NCI-H1048 (cell line): ENCODE data around the gene CADPS2.
"Not testable (repeated sequence)": the region's sequence is repeated elsewhere in the genome, so short reads cannot be mapped to it uniquely, and the experiment has no call there.

Experiments
- DNase-seq: peaks from one replicate; lab custom pipeline; 2025; lab: John Stamatoyannopoulos, UW

CADPS2 gene

DNA sequence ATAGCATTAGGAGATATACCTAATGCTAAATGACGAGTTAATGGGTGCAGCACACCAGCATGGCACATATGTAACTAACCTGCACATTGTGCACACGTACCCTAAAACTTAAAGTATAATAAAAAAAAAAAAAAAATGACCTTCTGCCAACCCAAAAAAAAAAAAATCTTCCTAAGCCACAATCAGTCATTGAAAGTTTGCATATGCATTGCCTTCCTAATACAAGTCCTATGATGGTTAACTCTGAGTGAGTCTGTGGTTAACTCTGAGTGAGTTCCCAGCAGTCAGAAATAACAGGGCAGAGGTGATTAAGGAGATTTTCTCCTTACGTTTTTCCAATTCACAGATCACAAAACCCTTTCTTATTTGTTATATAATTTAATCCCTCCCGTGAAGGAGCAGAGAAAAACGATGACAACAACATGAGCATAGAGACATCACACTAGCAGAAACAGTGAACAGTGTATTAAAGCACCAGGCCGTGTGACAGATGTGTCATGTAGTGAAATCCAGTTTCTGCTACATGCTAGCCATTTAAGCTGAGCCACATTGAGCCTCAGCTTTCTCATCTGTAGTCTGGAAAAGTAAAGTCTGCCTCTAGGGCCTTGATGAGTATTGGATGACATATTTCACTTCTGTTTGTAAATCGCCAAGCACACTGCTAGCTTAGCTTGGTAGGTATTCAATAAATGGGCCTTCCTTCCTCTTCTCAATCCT is 176.2 kb downstream of the CADPS2 start:
- no peak for DNase-seq

DNA sequence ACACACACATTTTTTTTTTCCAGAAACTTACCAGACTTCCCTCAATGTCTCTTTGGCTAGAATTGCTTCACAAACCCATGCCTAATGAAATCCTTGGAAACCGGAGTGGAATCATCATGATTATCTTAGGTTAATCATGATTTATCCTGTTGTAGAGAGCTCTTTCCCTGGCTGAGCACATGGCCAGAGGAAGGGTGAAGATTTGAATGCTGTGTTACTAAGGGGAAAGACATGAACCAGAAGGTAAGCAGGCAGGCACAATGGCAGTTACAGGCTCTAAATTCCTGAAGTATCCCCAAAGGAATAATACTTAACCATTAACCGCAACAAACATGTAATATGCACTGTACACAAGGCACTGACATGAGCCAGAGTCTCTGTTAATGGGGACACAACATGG is 179.4 kb downstream of the CADPS2 start:
- no peak for DNase-seq

DNA sequence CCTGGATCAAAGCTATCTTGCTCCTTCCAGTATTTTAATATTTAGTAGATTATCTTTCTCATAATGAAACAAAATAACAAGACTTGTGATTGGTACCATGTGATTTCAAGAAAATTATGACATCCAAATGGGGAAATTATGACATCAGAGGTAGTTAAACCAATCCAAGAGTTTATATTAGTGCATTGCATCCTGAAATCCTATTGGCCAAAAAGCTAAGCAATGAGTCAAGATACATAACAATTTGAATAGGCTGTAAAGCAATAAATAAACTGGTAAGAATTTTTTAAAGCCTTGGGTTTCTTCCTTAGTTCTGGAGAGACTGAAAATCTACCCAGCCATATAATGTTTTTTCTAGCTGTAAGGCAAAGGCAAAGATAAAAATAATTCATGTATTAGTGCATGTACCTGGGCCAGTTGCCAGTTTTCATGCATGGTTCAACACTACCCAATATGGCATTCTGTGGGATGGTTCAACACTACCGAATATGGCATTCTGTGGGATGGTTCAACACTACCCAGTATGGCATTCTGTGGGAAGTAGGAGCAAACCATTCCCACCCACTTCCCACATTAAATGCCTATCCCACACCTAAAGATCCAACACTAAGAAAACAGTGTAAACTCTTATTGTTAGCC is 183.3 kb downstream of the CADPS2 start, which contains the start of gene RNF148:
Gene RNF148, minus strand, starts transcription at position 51 of the 639 bp plus-strand sequence. CDS start 172 bp downstream, outside the sequence.
- DNase-seq, result no peak

DNA sequence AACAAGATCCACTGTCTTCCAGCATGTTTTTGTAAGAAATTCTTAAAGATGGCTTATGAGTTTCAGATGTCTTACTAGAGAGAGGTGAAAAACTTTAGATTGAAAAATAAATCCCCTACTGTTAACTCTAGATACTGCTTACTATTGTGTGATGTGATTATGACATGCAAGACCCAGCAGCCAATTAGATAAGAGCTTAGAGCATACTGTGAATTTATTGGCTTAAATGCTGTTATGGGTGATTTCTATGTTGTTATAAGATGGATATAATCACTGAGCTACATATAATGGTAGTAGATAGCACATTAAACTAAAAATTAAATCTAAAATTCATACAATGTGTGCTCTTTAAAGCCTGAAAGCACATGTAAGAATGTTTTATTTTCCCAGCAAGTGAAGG is 187.2 kb downstream of the CADPS2 start, which contains the start of gene RNF133:
Gene RNF133, minus strand, starts transcription at position 101 of the 400 bp plus-strand sequence. CDS start 199 bp downstream, outside the sequence.
- no peak for DNase-seq

DNA sequence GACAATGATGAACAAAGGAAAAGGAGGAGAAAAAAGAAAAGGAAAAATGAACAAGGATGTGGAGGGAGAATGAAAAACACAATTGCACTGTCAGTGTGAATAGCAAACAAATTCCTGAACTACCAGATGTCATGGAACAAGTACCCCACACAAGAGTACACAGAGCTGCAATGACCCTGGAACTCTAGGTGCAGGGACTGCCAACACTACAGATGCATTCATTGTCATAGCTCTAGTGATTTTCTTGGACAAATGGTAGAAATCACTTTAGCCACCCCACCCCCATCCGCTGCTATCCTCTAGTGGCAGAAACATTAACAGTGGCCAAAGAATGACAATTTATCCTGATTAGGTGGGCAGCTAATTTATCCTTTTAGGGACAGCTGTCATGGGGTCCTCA is 190.4 kb downstream of the CADPS2 start:
- no peak for DNase-seq

DNA sequence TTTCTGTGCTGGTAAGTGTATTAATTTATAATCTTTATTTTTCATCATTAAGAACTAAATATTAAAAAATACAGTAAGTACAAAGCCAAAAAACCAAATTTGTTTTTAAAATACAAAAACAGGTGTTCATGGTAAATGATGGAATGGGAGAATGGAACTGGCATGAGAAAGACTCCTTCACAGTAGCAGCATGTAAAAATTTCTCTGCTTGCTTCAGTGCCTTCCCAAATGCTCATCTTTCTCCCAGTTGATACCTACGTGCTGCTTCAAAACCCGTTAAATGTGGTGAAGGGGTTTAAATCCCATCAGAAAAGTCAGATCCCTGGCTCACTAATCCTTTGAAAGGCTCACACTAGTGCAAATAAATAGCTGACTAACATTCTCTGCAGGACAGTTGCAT is 191.6 kb downstream of the CADPS2 start:
- DNase-seq, result no peak

DNA sequence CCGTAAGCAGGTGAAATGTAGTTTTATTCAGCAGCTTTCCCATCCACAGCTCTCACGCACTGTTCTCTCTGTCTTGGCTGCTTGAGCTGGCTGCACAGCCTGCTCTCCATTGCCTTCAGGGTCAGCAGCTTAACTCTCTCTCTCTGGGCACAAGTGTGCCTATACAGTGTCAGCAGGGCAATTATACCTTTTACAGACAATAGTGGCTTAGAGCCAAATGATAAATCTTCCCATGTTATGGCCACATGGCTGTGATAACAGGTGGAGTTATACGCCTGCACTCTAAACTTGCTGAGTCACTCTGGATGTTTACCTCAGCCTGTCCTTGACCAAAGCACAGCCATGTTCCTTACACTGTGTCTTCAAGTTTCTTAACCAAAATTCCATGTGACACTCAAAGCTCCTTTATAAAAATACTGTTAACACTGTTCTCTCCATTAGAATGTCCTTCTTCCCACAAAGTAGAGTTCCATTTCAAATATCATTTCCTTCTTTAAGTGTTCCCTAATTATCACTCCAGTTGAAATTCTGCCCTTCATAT is 193.4 kb downstream of the CADPS2 start:
- DNase-seq, result no peak

DNA sequence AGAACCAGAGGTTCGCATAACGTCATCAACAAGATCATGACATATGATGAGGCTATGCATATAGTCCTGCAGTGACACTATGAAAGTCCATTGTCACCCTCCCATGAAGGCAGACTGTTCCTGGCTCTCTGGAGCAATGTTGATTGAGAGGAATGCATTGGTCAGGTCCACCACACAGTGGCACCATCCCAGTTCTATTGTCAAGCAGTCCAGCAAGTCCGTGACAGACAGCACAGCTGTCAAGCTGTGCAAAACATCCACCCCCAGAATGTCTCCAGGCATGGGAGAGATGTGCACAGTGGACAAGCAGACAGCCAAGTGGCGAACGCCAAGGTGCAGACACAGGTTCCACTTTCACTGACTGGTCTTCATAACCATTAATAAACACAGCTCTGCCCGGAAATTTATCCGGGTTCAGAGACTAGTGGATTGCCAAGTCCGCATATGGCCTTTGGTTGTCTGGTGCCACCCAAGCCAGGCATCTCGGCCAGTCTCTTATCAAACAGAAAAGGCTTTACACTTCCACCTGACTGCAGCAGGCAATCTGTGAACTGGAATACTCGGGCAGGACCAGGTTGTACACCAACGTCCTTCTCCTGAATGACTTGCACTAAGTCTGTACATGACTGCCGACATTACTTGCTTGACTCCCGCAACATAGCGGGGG is 194.6 kb downstream of the CADPS2 start:
- DNase-seq, result no peak

DNA sequence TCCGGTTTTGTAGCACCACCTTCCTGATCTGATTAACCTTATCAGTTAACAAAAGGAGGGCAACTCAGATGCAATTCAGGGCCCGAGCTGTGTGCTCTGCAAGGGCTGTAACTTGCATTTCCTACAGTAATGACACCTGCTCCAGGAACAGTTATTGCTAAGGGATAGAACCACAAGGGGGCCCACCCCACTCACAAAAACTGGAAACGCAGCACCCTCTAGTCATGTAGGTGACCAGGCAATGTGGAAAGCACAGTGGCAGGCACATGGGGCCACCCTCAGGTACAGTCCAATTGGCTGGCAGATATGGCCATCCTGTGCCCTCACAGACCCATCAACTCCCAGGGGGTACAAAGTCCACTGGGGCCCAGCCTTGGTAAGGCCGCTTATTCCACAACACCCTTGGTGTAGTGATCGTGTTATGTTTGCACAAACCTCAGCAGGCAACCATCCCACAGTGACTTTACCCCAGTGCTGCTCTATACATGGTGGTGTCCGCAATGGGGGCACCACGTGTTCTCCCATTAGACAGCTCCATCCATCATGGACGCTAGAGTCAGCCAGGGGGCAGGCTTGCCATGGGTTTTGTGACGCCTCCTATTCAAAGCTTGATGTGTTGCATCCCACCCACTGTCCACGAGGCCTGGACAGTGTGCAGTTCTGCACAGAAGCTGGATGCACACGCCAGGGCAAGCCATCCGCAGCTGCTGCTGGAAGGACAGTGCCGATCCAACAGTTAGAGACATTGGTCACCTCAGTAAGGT is 196.7 kb downstream of the CADPS2 start:
- DNase-seq, result no peak

DNA sequence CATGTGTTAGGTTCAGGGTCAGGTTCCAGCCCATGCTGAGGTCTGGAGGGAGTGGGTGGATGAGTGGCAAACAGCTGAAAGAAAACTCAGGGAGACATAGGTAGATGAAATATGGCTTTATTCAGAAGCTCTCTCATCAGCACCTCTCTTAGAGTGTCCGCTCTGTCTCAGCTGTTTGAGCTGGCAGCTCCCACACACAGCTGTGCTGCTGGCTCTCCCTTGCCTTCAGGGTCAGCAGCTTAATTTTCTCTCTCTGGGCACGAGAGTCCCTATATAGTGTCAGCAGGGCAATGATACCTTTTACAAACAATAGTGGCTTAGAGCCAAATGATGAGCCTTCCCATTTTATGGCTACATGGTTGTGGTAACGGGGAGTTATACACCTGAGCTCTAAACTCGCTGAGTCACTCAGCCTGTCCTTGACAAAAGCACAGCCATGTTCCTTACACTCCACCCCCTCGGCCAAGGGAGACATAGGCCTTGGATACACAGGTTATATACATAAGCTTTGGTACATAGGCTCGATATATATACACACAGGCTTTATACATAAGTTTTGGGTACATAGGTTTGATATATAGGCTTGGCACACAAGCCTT is 197.8 kb downstream of the CADPS2 start:
- no peak for DNase-seq

DNA sequence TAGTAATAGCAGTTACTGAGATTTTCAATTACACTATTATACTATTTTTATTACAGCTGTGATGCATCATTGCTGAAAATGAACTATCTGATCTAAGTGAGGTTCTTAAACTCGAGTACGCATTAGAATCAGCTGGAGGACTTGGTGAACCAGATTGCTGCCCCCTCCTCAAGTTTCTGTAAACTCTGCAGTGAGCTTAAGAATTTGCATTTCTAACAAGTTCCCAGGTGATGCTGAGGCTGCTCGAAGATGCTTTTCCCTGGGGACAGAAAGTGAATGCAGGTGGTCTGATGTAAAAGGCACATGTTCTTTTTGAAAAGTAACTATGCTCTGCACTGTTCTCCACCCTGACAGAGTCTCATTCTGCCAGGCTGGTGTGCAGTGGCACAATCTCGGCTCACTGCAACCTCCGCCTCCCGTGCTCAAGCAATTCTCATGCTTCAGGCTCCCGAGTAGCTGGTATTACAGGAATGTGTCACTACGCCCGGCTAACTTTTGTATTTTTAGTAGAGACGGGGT is 199.8 kb downstream of the CADPS2 start:
- no peak for DNase-seq

DNA sequence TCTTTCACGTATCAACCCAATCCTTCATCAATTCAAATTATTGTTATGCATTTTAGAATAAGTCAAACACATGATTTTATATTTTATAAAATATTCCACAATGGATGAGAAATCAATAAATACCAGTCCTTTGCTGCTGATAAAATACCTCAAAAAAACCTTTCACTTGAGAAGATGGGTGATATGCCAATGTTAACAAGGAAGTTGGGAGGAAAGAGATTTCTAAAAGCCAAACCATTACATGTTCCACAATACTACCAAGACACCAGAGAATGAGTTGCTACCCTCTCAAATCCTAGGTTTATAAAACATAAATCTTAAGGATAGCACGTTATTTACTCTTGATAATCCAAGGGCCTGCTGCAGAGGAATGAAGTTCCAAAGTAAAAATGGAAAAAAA is 201.8 kb downstream of the CADPS2 start:
- no peak for DNase-seq

DNA sequence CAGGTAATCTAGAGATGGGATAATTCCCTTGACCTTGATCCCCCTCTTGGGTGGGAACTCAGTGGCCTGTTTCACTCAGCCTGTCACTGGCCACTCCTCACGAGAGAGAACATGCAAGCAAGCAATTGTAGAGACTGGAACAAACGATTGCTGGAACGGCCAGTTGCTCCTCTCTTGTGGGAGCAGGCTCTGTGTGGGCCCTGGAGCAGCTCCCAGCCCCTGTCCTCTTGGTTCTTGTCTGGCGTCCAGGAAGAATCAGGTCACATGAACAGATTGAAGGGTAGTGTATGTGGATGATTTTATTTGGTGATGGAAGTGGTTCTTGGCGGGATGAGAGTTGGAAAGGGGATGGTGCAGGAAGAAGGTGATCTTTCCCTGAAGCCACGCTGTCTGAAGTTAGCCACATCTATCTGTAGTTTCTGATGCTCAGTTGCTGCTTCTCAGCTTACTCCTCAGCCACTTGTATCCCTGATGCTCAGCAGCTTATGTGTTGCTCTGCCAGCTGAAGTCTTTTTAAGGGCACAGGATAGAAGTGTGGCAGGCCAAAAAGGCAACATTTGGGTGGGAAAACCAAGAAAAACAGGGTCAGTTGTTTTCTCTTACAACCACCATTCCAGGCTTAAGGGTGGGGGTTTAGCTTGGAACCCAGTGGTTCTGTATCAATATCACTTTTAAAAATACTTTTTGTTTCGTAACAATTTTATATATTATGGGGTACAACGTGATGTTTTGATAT is 203.3 kb downstream of the CADPS2 start:
- DNase-seq, result no peak

DNA sequence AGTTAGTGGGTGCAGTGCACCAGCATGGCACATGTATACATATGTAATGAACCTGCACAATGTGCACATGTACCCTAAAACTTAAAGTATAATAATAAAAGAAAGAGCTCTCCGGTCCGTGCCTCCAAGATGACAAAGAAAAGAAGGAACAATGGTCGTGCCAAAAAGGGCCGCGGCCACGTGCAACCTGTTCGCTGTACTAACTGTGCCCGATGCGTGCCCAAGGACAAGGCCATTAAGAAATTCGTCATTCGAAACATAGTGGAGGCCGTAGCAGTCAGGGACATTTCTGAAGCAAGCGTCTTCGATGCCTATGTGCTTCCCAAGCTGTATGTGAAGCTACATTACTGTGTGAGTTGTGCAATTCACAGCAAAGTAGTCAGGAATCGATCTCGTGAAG is 205.1 kb downstream of the CADPS2 start:
- not testable (repeated sequence) for DNase-seq

DNA sequence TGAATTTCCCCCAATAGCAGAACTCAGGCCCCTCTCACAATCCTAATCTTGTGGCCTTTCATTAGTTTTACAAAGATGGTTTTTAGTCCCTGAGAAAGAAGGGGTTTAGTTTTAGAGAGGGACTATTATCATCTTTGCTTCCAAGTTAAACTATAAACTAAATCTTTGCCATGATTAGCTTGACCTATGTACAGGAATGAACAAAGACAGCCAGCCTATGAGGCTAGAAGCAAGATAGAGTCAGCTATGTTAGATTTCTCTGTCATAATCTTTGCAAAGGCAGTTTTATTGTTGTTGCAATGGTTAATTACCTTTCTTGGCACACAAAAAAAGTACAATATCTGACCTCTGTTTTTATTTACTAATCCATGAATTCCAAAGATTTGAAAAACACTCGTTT is 206.4 kb downstream of the CADPS2 start:
- DNase-seq, result no peak

DNA sequence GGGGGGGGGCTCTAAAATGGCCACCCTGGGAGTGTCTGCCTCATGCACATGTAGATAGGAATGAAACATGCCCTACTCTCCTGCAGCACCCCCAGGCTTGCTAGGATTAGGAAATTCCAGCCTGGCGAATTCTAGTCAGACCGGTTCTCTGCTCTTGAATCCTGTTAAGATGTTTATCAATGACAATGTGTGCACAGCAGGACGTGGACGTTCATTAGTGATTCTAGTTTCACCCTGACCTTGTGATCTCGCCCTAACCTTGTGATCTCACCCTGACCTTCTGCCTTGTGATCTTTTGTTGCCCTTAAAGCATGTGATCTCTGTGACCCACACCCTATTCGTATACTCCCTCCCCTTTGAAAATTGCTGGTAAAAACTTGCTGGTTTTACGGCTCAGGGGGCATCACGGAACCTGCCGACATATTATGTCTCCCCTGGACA is 207.0 kb downstream of the CADPS2 start:
- DNase-seq, result not testable (repeated sequence)

DNA sequence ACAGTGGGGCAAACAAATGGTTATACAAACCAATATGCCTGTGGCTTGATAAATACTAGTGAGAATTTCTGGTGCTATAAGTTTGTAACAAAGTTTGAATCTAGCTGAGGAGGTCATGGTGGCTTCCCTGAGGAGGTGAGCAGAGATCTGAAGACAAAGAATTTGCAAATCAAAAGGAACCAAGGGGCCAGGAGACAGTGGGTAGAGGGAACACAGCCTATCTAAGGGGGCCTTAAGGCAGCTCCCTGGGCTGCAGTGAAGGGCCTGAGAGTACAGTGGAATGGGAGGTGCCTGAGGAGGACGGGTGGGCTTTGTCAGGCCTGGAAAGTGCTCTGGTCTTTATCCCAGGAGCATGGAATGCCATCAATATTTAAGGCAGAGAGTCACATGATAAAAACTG is 209.1 kb downstream of the CADPS2 start:
- DNase-seq, result no peak

DNA sequence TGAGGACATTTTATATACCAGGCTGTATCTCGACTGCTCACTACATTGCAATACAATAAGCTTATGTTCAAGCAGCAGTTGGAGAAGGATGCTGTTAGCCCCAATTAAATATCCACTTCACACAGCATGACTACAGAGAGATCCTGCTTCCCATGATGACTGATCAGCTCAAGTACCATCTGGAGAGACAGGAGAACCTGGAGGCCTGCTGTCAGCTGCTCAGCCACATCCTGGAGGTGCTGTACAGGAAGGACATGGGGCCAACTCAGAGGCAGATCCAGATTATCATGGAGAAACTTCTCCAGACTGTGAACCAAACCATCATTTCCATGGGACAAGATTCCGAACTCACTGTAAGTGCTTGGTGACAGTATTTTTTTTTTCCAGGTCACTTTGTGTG is 209.8 kb downstream of the CADPS2 start:
- no peak for DNase-seq

DNA sequence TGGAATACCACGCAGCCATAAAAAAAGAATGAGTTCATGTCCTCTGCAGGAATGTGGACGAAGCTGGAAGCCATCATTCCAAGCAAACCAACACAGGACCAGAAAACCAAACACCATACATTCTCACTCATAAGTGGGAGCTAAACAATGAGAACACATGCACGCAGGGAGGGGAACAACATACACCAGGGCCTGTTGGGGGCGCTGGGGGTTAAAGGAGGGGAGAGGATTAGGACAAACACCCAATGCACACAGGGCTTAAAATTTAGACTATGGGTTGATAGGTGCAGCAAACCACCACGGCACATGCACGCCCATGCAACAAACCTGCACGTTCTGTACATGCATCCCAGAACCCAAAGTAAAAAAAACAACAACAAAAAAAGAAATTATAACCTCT is 210.6 kb downstream of the CADPS2 start:
- no peak for DNase-seq

DNA sequence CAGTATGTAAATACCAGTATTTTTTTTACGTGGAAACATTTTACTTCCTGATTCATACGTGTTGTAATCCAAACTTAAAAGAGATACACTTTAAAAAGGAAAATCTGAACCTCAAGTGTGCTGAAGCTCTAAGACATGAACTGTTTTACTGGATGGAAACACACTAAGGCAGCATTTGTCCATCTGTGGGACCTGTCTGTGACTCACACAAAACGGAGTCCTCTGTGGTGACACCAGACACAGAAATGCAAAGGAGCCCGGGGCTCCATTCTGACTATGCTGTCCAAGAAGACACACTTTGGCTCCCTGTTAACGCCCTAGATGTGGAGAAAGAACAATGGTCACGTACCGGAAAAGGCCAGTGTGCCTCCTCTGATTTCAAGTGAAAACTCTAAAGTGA is 211.2 kb downstream of the CADPS2 start:
- no peak for DNase-seq

DNA sequence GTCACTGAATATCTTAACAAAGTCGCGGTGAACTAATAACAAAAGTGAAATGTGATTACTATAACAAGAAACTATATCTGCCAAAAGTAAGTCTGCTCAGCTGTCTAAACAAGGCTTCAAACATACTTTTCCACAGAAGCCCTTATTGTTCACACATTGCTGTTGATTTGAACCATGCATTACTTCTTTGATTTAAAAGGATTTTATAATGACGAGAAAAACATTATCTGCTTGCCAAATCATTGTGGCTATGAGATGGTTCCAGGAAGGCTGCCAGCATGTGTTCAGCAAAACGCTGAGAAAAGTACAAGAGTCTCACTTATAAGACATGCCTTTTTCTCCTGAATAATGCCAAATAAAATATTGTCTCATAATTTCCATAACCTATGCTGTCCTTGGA is 211.8 kb downstream of the CADPS2 start:
- no peak for DNase-seq
